ENCODE measurements around the gene CPT1A. TPM values are rescaled to one million over a fixed set of nuclear protein-coding genes. Genes with fewer than 3 reads are reported as not detected.

CPT1A gene
- total RNA-seq, 1 experiment from 2014 or later = 6.3 TPM

GRCh38 chr11:68828957-68829356, 12.8 kb downstream of the CPT1A start:
- POLR2A ChIA-PET = no interaction called here
- H3K27ac Mint-ChIP-seq (ENCODE audit: unreplicated experiment) = no peak overlapping the region
- H3K4me1 ChIP-seq = no peaks in the 10 kb centered on the region
- H3K27me3 Mint-ChIP-seq (ENCODE audit: insufficient read depth, unreplicated experiment) = no peaks in the 10 kb centered on the region
- no peak overlapping the region for H3K4me3 Mint-ChIP-seq (ENCODE audit: unreplicated experiment)
- DNase-seq = no peak
- no peaks in the 10 kb centered on the region for H3K9me3 ChIP-seq
- H3K27me3 ChIP-seq (replicated peaks; ENCODE audit: control insufficient read depth, insufficient read depth, low read length) = no peaks in the 10 kb centered on the region
- H3K4me3 ChIP-seq (ENCODE audit: low read depth, low read length) = no peak overlapping the region
- no peaks in the 10 kb centered on the region for H3K36me3 Mint-ChIP-seq (ENCODE audit: insufficient read depth, unreplicated experiment)
- H3K36me3 ChIP-seq (ENCODE audit: control insufficient read depth, insufficient read depth, low read length) = no peaks in the 10 kb centered on the region
- TF ChIP-seq CTCF (IDR thresholded peaks at IDR 0.05; ENCODE audit: insufficient read depth in 1 of 2, low read depth in 1 of 2, low read length in 1 of 2, severe bottlenecking in 1 of 2, unreplicated experiment in 1 of 2) = no peak
- no peaks in the 10 kb centered on the region for H3K4me1 Mint-ChIP-seq (ENCODE audit: low read depth, unreplicated experiment)
- intact Hi-C loops (cut with micrococcal nuclease; ENCODE audit: unreplicated experiment) = no loop called here
- no peaks in the 10 kb centered on the region for H3K9me3 Mint-ChIP-seq (ENCODE audit: unreplicated experiment)
- CTCF ChIA-PET = no interaction called here
- BruUV-seq (replicated peaks) = no TSS peak

- CTCF ChIA-PET = interaction anchor here (1.4 kb wide), 1 partner anchor 16 kb away, joined by 4 read pairs; no protein-coding TSS in a partner anchor
- POLR2A ChIA-PET = no interaction called here
- intact Hi-C loops (cut with micrococcal nuclease; ENCODE audit: unreplicated experiment) = no loop called here
These were observed 13.4 kb downstream of the CPT1A start for GRCh38 chr11:68828155-68828931.

GRCh38 chr11:68827733-68828132, 14.0 kb downstream of the CPT1A start:
- H3K27ac Mint-ChIP-seq (ENCODE audit: unreplicated experiment) = no peak overlapping the region
- Histone ChIP-seq H3K27me3 (replicated peaks; ENCODE audit: control insufficient read depth, insufficient read depth, low read length) (no peaks in the 10 kb centered on the region), H3K36me3 (ENCODE audit: control insufficient read depth, insufficient read depth, low read length) (no peaks in the 10 kb centered on the region), H3K4me1 (no peaks in the 10 kb centered on the region), H3K4me3 (ENCODE audit: low read depth, low read length) (no peak overlapping the region), H3K9me3 (no peaks in the 10 kb centered on the region)
- CTCF ChIA-PET = interaction anchor here (1.4 kb wide), 1 partner anchor 16 kb away, joined by 4 read pairs; no protein-coding TSS in a partner anchor
- H3K4me1 Mint-ChIP-seq (ENCODE audit: low read depth, unreplicated experiment) = no peaks in the 10 kb centered on the region
- no peaks in the 10 kb centered on the region for H3K27me3 Mint-ChIP-seq (ENCODE audit: insufficient read depth, unreplicated experiment)
- peak in 1 of 2 experiments; percentile 43 for TF ChIP-seq CTCF (IDR thresholded peaks at IDR 0.05; ENCODE audit: insufficient read depth in 1 of 2, low read depth in 1 of 2, low read length in 1 of 2, severe bottlenecking in 1 of 2, unreplicated experiment in 1 of 2)
- BruUV-seq (replicated peaks) = no TSS peak
- H3K9me3 Mint-ChIP-seq (ENCODE audit: unreplicated experiment) = no peaks in the 10 kb centered on the region
- H3K36me3 Mint-ChIP-seq (ENCODE audit: insufficient read depth, unreplicated experiment) = no peaks in the 10 kb centered on the region
- POLR2A ChIA-PET = no interaction called here
- intact Hi-C loops (cut with micrococcal nuclease; ENCODE audit: unreplicated experiment) = no loop called here
- no peak for DNase-seq
- no peak overlapping the region for H3K4me3 Mint-ChIP-seq (ENCODE audit: unreplicated experiment)

More at GRCh38 chr11:68828155-68828931, 13.4 kb downstream of the CPT1A start:
- H3K4me1 ChIP-seq = no peaks in the 10 kb centered on the region
- no peak for DNase-seq
- Mint-ChIP-seq H3K36me3 (ENCODE audit: insufficient read depth, unreplicated experiment) (no peaks in the 10 kb centered on the region), H3K27me3 (ENCODE audit: insufficient read depth, unreplicated experiment) (no peaks in the 10 kb centered on the region), H3K4me1 (ENCODE audit: low read depth, unreplicated experiment) (no peaks in the 10 kb centered on the region), H3K27ac (ENCODE audit: unreplicated experiment) (no peak overlapping the region), H3K9me3 (ENCODE audit: unreplicated experiment) (no peaks in the 10 kb centered on the region), H3K4me3 (ENCODE audit: unreplicated experiment) (no peak overlapping the region)
- TF ChIP-seq CTCF (IDR thresholded peaks at IDR 0.05; ENCODE audit: insufficient read depth in 1 of 2, low read depth in 1 of 2, low read length in 1 of 2, severe bottlenecking in 1 of 2, unreplicated experiment in 1 of 2) = no peak
- BruUV-seq (replicated peaks) = no TSS peak
- no peaks in the 10 kb centered on the region for H3K9me3 ChIP-seq
- no peak overlapping the region for H3K4me3 ChIP-seq (ENCODE audit: low read depth, low read length)
- no peaks in the 10 kb centered on the region for H3K36me3 ChIP-seq (ENCODE audit: control insufficient read depth, insufficient read depth, low read length)
- no peaks in the 10 kb centered on the region for H3K27me3 ChIP-seq (replicated peaks; ENCODE audit: control insufficient read depth, insufficient read depth, low read length)

All from Caco-2 (cell line).